DOHH2 (cell line): ENCODE data around the gene STRIP1.

Source experiments
- CTCF ChIP-seq: fragments of 200-600 bp; sonication (generic); IDR thresholded peaks from one replicate; pipeline ENCODE4 v1.5.1; 2014; ENCODE audit warnings: antibody characterized with exemption, mild to moderate bottlenecking, low read depth, low read length; ENCODE audit not compliant: poor library complexity, severe bottlenecking
- EZH2phosphoT487 ChIP-seq: fragments of 200-600 bp; sonication (generic); IDR thresholded peaks from 2 replicates; pipeline ENCODE4 v1.6.1; 2017; ENCODE audit warnings: borderline replicate concordance, mild to moderate bottlenecking, antibody characterized with exemption, low read length, moderate library complexity, mixed read lengths

- TF ChIP-seq CTCF: no peak
- no peak; the same call in 1 of the 2 replicates for TF ChIP-seq EZH2phosphoT487
These were observed 49.4 kb downstream of the STRIP1 start for GRCh38 chr1:110083866-110084226.
